GM18858 (cell line): Measurements from ENCODE around the gene KNCN.

ENCODE experiments used
- ATAC-seq: cut with Tn5 transposase; IDR thresholded peaks from one replicate; pipeline ENCODE4 v1.9.1; 2021; ENCODE audit not compliant: unreplicated experiment

The KNCN gene

GRCh38 chr1:46508757-46509156, 42.7 kb downstream of the KNCN start:
- ATAC-seq = no peak

- ATAC-seq = no peak
These were observed 44.8 kb downstream of the KNCN start for GRCh38 chr1:46506470-46507219.

DNA sequence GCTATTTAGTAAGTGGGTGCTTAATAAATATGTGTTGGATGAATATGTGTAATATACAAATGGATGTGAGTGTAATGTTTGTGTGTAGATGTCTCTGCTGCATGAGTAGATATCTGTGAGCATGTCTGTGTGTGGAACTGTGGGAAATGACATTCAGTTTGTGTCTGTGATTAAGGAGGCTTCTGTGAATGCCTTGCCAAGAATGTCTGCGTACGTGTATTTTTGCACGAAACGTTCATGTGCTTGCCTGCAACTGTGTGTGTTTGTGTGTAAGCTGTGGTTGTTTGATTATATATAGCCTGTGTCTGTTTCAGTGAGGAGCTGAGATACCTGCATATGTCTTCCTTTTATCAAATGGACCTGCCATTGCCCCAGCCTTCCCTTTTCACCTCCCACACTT, 48.0 kb downstream of the KNCN start:
- ATAC-seq = no peak

DNA sequence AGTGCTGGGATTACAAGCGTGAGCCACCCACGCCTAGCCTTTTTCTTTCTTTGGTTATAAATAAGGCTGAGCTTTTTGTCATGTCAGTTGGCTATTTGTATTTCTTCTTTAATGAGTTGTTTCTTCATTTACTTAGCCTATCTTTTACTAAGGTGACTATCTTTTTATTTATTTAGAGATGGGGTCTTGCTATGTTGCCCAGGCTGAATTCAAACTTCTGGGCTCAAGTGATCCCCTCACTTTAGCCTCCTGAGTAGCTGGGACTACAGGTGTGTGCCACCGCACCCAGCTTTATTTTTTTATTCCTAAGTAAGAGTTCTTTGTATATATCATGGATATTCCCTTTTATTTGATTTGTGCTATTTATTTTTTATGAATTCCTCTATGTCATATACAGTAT, 49.9 kb downstream of the KNCN start:
- no peak for ATAC-seq

- ATAC-seq = no peak
These were observed 53.8 kb downstream of the KNCN start for GRCh38 chr1:46497665-46498064.

DNA sequence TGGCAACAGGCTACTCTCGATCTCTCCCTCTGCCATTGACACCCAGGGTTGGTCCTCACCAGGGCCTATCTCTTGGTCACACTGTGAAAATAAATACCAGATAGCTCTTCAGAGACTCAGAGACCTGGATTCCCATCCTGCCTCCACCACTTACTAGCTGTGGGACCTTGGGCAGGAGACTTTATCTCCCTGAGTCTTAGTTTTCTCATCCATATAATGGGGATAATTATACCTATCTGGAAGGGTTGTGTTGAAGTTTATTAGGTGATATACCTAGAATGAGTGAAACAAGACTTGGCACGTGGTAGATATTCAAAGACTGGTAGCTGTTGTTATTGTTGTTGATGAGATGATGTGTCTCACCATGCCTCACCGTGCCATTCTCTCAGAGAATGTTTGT, 54.4 kb downstream of the KNCN start:
- ATAC-seq = no peak

DNA sequence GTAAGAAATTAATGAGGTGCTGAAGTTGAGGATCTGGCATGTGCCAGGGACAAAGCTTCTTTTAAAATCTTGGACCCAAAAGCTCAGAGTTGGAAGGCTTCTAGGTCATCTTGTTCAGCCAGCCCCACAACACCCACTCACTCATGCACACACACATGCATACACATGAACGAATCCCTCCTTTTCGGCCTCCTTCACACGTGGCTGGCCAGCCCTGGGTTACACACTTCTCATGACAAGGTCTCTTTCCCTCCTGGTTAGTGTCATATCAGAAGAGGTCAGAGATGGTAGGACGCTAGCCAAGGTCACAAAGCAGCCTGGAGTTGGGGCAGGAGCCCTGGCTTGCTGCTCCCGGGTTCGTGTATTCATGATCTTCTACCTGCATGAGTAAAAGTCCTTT, 54.9 kb downstream of the KNCN start:
- ATAC-seq = no peak

DNA sequence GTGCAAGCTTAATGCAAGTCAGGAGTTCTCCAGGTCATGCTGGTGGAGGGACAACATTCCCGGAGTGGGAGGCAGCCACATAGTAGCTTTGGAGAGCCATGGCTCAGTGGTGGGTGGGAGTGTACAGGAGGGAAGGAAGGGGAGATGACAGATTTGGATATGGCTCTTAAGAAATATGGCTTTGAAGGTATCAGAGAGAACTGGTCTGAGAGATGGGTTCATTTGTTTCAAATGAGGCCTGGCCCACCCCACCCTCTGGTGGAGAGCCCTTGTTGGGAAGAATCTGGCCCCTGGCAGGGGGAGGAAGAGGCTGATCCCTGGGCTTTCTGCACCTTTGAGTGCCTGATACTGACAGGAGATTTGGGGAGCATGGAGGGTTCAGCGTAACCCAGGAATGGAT, 55.7 kb downstream of the KNCN start:
- no peak for ATAC-seq
